Left lobe of liver (tissue), 2 donors: ENCODE measurements around the gene KCNK13. TPM values are rescaled to one million over a fixed set of nuclear protein-coding genes. Genes with fewer than 3 reads are reported as not detected.

Source experiments
- ATAC-seq: fragments of 200-7000 bp; cut with Tn5 transposase; one replicate; pipeline ENCODE4 v1.9.1; 2020; ENCODE audit warnings: mild to moderate bottlenecking, moderate library complexity
- DNase-seq: peaks from one replicate; pipeline ENCODE4 v3.0.0-alpha.2; 2020; ENCODE audit warnings: low spot score
- total RNA-seq: library from RNA; stranded (reverse); gene quantifications from one replicate; pipeline ENCODE4 v1.2.1, GENCODE V29; 2021
- donor health status: DM: no; HTN: no; CAD: no; lungs with moderate emphysema.
- donor health status: DM: no; HTN: yes; CAD: no.

Gene KCNK13
- total RNA-seq, 1 donor from 2014 or later = 0.38 TPM

GRCh38 chr14:90126260-90126659 is 64.5 kb downstream of the KCNK13 start:
- DNase-seq = no peak
- no peak for ATAC-seq

- DNase-seq = no peak
- ATAC-seq = no peak
Measured at GRCh38 chr14:90132821-90133570, 71.2 kb downstream of the KCNK13 start.

GRCh38 chr14:90136904-90137303 is 75.1 kb downstream of the KCNK13 start:
- no peak for DNase-seq
- ATAC-seq = no peak

- DNase-seq = no peak
- ATAC-seq = no peak
Measured at GRCh38 chr14:90137807-90138206, 76.0 kb downstream of the KCNK13 start.

GRCh38 chr14:90139199-90139598 is 77.4 kb downstream of the KCNK13 start:
- DNase-seq (no peak), ATAC-seq (no peak)

- DNase-seq (no peak), ATAC-seq (no peak)
Measured at GRCh38 chr14:90140298-90140955, 78.6 kb downstream of the KCNK13 start.

GRCh38 chr14:90140956-90141316 is 79.1 kb downstream of the KCNK13 start:
- no peak for DNase-seq
- ATAC-seq = no peak

- ATAC-seq = no peak
- DNase-seq = no peak
Measured at GRCh38 chr14:90153429-90153828, 91.6 kb downstream of the KCNK13 start.

GRCh38 chr14:90154110-90154509 is 92.3 kb downstream of the KCNK13 start:
- no peak for ATAC-seq
- no peak for DNase-seq

GRCh38 chr14:90159146-90159545 is 97.4 kb downstream of the KCNK13 start:
- ATAC-seq (no peak), DNase-seq (no peak)

- ATAC-seq = no peak
- DNase-seq = no peak
Measured at GRCh38 chr14:90159688-90160087, 97.9 kb downstream of the KCNK13 start.

GRCh38 chr14:90161129-90161528 is 99.3 kb downstream of the KCNK13 start:
- DNase-seq = no peak
- ATAC-seq = no peak

- ATAC-seq (no peak), DNase-seq (no peak)
Measured at GRCh38 chr14:90168425-90169105, 106.8 kb downstream of the KCNK13 start.

GRCh38 chr14:90175631-90176030 is 113.8 kb downstream of the KCNK13 start:
- DNase-seq = no peak

GRCh38 chr14:90177539-90178189 is 115.9 kb downstream of the KCNK13 start:
- no peak for ATAC-seq
- no peak for DNase-seq

More at GRCh38 chr14:90175631-90176030, 113.8 kb downstream of the KCNK13 start:
- ATAC-seq = no peak

GRCh38 chr14:90179357-90179756 is 117.6 kb downstream of the KCNK13 start:
- DNase-seq (no peak), ATAC-seq (no peak)

GRCh38 chr14:90179809-90180779 is 118.3 kb downstream of the KCNK13 start:
- ATAC-seq (peak; percentile 73), DNase-seq (no peak)

- DNase-seq (no peak), ATAC-seq (no peak)
Measured at GRCh38 chr14:90184094-90184493, 122.3 kb downstream of the KCNK13 start.

GRCh38 chr14:90184571-90185266 is 122.9 kb downstream of the KCNK13 start:
- DNase-seq (no peak), ATAC-seq (no peak)

- ATAC-seq = no peak
- DNase-seq = no peak
Measured at GRCh38 chr14:90188588-90188987, 126.8 kb downstream of the KCNK13 start.
